A673 (cell line): ENCODE data around the gene ACSS1. TPM values are rescaled to one million over a fixed set of nuclear protein-coding genes. Genes with fewer than 3 reads are reported as not detected.

Experiments used
- BruUV-seq: library from RNA; stranded (reverse); fragments of 400-500 nt; replicated peaks from 2 replicates; lab custom pipeline; 2021; lab: Mats Ljungman, UMichigan
- CTCF ChIA-PET: fragments of 300-600 bp; sonication (Branson Sonifier 250); formaldehyde crosslinking; loops from one replicate; lab custom pipeline; 2022; ENCODE audit warnings: antibody characterized with exemption; lab: Charles Lee
- POLR2A ChIA-PET: fragments of 300-600 bp; sonication (Branson Sonifier 250); formaldehyde crosslinking; loops from one replicate; lab custom pipeline; 2022; ENCODE audit warnings: antibody characterized with exemption; ENCODE audit not compliant: low non-redundant PET; lab: Charles Lee
- DNase-seq: peaks from one replicate; pipeline ENCODE4 v3.0.0-alpha.2; 2015; ENCODE audit warnings: low spot score
- H3K27ac ChIP-seq: fragments of 200-600 bp; sonication (generic); 2 replicates; pipeline ENCODE4 v1.5.1; 2016; ENCODE audit warnings: mixed run types, low read depth, mild to moderate bottlenecking, mixed read lengths, antibody characterized with exemption, low read length; ENCODE audit not compliant: poor library complexity, severe bottlenecking
- H3K27me3 ChIP-seq: fragments of 200-600 bp; sonication (generic); replicated peaks from 2 replicates; pipeline ENCODE4 v1.6.1; 2017; ENCODE audit warnings: mixed run types, low read depth, mild to moderate bottlenecking, mixed read lengths, antibody characterized with exemption, low read length; ENCODE audit not compliant: insufficient read depth, poor library complexity
- H3K36me3 ChIP-seq: fragments of 200-600 bp; sonication (generic); 2 replicates; pipeline ENCODE4 v1.6.1; 2016; ENCODE audit warnings: mixed run types, mild to moderate bottlenecking, mixed read lengths, antibody characterized with exemption, low read length; ENCODE audit not compliant: insufficient read depth, poor library complexity, severe bottlenecking
- H3K4me1 ChIP-seq: fragments of 200-600 bp; sonication (generic); 2 replicates; pipeline ENCODE4 v1.6.1; 2017; ENCODE audit warnings: mixed run types, mild to moderate bottlenecking, mixed read lengths, antibody characterized with exemption, low read length; ENCODE audit not compliant: insufficient read depth, poor library complexity, severe bottlenecking
- H3K4me3 ChIP-seq: fragments of 200-600 bp; sonication (generic); 2 replicates; pipeline ENCODE4 v1.5.1; 2016; ENCODE audit warnings: low read depth, mixed run types, mild to moderate bottlenecking, mixed read lengths, low read length; ENCODE audit not compliant: poor library complexity, severe bottlenecking
- H3K9me3 ChIP-seq: fragments of 200-600 bp; sonication (generic); 2 replicates; pipeline ENCODE4 v1.6.1; 2016; ENCODE audit warnings: mixed run types, low read depth, mild to moderate bottlenecking, mixed read lengths, antibody characterized with exemption, low read length; ENCODE audit not compliant: poor library complexity, severe bottlenecking
- EZH2 ChIP-seq: fragments of 200-600 bp; sonication (generic); IDR thresholded peaks from 2 replicates; pipeline ENCODE4 v1.6.1; 2017; ENCODE audit warnings: borderline replicate concordance, low read depth, mild to moderate bottlenecking, mixed read lengths, antibody characterized with exemption, low read length; ENCODE audit not compliant: poor library complexity, severe bottlenecking
- intact Hi-C: fragments of 100-400 bp; cut with micrococcal nuclease; formaldehyde crosslinking; loops from one replicate; pipeline ENCODE4 v1.10.0; 2022; ENCODE audit not compliant: unreplicated experiment
- total RNA-seq: library from RNA; stranded (reverse); gene quantifications from 2 replicates; pipeline ENCODE4 v1.2.3, GENCODE V29; 2021
- TF ChIP-seq, protein P1 (sequence below): fragments of 300-800, 200-600 bp; sonication (generic); conservative IDR thresholded peaks from 2 replicates; pipeline ENCODE4 v1.5.1; 2017; ENCODE audit warnings: low read depth, mild to moderate bottlenecking, antibody characterized with exemption, low read length, moderate library complexity, mixed read lengths

Gene ACSS1
- total RNA-seq, 1 experiment from 2014 or later, result 3.9 TPM

DNA sequence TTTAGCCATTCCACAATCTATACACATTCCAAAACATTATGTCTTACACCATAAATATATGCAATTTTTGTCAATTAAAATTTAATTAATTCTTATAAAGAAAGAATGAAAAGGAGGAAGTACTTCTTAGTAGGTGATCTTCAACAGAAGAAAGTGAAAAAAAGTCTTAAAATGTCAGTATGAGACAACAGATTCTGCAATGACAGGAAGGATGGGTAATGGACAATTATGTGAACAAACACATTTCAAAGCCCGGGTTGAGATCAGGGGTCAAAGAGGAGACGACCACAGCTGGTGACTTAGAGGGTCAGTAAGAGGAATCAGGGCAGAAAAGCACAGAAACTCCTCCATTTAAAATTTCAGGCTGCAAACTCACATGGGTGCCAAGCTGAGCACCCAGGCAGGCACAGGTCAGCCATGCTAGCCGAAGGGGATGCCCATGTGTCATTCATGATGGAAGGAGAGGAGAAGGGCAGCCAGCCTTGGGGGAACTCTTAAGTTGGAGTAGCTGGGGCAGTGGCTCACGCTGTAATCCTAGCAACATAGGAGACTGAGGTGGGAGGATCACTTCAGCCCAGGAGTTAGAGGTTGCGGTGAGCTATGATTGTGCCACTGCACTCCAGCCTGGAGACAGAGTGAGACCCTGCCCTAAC lies 13.0 kb upstream of the ACSS1 start:
- Histone ChIP-seq H3K4me1 (no peaks in the 10 kb centered on the region), H3K4me3 (no peak overlapping the region), H3K27me3 (peaks cover 82% of the 10 kb centered on the region), H3K9me3 (no peaks in the 10 kb centered on the region), H3K27ac (no peak overlapping the region), H3K36me3 (no peaks in the 10 kb centered on the region)
- no peak for TF ChIP-seq EZH2
- TF ChIP-seq, protein P1, sequence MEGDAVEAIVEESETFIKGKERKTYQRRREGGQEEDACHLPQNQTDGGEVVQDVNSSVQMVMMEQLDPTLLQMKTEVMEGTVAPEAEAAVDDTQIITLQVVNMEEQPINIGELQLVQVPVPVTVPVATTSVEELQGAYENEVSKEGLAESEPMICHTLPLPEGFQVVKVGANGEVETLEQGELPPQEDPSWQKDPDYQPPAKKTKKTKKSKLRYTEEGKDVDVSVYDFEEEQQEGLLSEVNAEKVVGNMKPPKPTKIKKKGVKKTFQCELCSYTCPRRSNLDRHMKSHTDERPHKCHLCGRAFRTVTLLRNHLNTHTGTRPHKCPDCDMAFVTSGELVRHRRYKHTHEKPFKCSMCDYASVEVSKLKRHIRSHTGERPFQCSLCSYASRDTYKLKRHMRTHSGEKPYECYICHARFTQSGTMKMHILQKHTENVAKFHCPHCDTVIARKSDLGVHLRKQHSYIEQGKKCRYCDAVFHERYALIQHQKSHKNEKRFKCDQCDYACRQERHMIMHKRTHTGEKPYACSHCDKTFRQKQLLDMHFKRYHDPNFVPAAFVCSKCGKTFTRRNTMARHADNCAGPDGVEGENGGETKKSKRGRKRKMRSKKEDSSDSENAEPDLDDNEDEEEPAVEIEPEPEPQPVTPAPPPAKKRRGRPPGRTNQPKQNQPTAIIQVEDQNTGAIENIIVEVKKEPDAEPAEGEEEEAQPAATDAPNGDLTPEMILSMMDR, result no peak
- CTCF ChIA-PET, result no interaction called here
- DNase-seq, result no peak
- intact Hi-C loops, result loop anchor here (5.0 kb wide), 1 partner anchor 51 kb away; no protein-coding TSS in a partner anchor
- no TSS peak for BruUV-seq
- POLR2A ChIA-PET, result no interaction called here

DNA sequence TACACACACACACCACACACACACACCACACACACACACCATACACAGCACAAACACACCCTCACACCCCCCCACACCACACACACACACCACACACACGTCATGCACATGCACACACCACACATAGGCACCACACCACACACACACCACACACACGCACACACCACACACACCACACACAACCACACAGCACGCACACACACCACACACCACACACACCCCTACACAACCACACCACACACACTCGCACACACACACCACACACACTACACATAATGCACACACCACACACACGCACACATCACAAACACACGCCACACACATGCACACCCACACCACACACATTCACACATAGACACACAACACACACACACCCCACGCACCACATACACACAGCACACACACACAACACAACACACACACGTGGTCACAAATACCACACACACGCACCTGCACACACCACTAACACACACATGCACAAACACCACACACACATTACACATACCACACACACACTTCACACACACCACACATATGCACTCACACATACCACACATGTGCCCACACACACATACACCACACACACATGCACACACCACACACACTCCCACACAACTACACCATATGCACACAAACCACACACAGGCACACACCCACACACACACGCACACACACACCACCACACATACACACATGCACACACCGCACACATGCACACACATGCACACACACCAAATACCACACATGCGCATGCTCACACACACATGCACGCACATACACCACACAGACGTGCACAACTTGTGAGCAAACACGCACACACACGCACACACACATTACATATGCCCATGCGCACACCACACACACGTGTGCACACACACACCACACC lies 9.4 kb upstream of the ACSS1 start:
- TF ChIP-seq EZH2, result no peak
- TF ChIP-seq, protein P1, result no peak
- CTCF ChIA-PET, result no interaction called here
- no peak for DNase-seq
- Histone ChIP-seq H3K4me1 (no peaks in the 10 kb centered on the region), H3K9me3 (no peaks in the 10 kb centered on the region), H3K27me3 (peaks cover 55% of the 10 kb centered on the region), H3K36me3 (no peaks in the 10 kb centered on the region), H3K27ac (no peak overlapping the region), H3K4me3 (no peak overlapping the region)
- intact Hi-C loops, result no loop called here
- no TSS peak for BruUV-seq
- POLR2A ChIA-PET, result no interaction called here

DNA sequence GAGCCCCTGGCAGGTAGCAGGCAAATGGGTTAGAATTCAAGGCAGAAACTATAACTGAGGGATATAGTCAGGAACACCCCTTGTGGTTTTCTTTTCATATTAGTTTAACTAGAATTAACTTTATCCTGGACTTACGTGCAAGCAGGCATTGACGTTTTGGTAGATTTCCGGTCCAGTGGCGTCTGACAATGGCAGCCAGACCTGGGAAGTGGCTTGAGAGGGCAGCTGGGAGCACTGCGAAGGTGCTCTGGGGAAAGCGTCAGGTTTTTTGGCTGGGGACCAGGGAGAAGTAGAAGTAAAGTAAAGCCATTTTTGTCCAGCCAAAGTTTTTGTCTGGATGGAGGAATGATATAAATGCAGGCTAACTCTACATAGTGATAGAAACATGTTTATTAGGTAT lies 8.4 kb upstream of the ACSS1 start:
- H3K27me3 ChIP-seq, result peaks cover 55% of the 10 kb centered on the region

More for the DNA sequence above, 8.4 kb upstream of the ACSS1 start:
- no peaks in the 10 kb centered on the region for H3K9me3 ChIP-seq
- POLR2A ChIA-PET, result no interaction called here
- no peak overlapping the region for H3K27ac ChIP-seq
- no peak for DNase-seq
- H3K36me3 ChIP-seq, result no peaks in the 10 kb centered on the region
- H3K4me3 ChIP-seq, result no peak overlapping the region
- intact Hi-C loops, result no loop called here
- no peaks in the 10 kb centered on the region for H3K4me1 ChIP-seq
- TF ChIP-seq EZH2, result no peak
- TF ChIP-seq, protein P1, result no peak
- CTCF ChIA-PET, result no interaction called here
- no TSS peak for BruUV-seq
